Epithelial cell of esophagus (primary cell): ENCODE measurements around the gene AP2A1.

Experiments
- DNase-seq: peaks from one replicate; pipeline ENCODE4 v3.0.0; 2010; ENCODE audit warnings: low read depth
- H3K4me3 ChIP-seq: 2 replicates; pipeline ENCODE4 v1.5.1; 2011; ENCODE audit warnings: mild to moderate bottlenecking, low read length, control low read depth
- TF ChIP-seq, protein P1 (sequence below): IDR thresholded peaks from 2 replicates; pipeline ENCODE4 v1.5.1; 2011; ENCODE audit warnings: low read depth, mild to moderate bottlenecking, low read length, control low read depth, inconsistent platforms; ENCODE audit not compliant: insufficient read depth; ENCODE audit errors: missing control alignments

Gene AP2A1

DNA sequence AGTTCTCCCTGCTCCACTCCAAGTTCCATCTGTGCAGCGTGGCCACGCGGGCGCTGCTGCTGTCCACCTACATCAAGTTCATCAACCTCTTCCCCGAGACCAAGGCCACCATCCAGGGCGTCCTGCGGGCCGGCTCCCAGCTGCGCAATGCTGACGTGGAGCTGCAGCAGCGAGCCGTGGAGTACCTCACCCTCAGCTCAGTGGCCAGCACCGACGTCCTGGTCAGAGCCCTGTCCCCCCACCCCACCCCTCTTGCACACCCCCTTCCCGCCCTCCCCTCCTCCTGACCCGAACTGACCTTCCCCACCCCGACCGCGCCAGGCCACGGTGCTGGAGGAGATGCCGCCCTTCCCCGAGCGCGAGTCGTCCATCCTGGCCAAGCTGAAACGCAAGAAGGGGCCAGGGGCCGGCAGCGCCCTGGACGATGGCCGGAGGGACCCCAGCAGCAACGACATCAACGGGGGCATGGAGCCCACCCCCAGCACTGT, 34.6 kb downstream of the AP2A1 start:
- H3K4me3 ChIP-seq: no peak overlapping the region
- TF ChIP-seq, protein P1, sequence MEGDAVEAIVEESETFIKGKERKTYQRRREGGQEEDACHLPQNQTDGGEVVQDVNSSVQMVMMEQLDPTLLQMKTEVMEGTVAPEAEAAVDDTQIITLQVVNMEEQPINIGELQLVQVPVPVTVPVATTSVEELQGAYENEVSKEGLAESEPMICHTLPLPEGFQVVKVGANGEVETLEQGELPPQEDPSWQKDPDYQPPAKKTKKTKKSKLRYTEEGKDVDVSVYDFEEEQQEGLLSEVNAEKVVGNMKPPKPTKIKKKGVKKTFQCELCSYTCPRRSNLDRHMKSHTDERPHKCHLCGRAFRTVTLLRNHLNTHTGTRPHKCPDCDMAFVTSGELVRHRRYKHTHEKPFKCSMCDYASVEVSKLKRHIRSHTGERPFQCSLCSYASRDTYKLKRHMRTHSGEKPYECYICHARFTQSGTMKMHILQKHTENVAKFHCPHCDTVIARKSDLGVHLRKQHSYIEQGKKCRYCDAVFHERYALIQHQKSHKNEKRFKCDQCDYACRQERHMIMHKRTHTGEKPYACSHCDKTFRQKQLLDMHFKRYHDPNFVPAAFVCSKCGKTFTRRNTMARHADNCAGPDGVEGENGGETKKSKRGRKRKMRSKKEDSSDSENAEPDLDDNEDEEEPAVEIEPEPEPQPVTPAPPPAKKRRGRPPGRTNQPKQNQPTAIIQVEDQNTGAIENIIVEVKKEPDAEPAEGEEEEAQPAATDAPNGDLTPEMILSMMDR: no peak
- DNase-seq: no peak

DNA sequence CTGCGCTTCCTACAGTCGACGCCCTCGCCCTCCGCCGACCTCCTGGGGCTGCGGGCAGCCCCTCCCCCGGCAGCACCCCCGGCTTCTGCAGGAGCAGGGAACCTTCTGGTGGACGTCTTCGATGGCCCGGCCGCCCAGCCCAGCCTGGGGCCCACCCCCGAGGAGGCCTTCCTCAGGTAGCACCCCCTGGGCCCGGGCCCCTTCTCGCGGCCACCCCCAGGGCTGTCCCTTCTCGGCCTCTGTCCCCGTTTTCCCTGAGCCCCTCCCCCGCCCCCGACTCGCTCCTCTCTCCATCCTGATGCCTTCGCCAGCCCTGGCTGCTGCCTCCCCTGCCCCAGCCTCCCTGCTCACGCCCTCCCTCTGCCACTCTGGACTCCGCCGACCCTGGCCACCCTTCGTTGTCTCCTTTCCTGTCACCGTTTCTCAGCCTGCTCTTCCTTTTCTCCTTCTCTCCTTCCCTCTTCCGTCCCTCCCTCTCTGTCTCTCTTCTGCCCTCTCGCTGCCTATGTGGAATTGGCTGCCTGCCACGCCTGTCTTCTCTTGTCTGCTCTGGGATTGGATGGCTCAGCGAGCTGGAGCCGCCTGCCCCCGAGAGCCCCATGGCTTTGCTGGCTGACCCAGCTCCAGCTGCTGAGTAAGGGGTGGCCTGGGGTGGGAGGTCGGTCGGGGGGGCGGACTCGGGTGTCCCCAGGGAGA, 35.3 kb downstream of the AP2A1 start:
- TF ChIP-seq, protein P1: peak; percentile 37
- DNase-seq: peak; percentile 66
- peak overlapping the region; percentile 10 for H3K4me3 ChIP-seq

DNA sequence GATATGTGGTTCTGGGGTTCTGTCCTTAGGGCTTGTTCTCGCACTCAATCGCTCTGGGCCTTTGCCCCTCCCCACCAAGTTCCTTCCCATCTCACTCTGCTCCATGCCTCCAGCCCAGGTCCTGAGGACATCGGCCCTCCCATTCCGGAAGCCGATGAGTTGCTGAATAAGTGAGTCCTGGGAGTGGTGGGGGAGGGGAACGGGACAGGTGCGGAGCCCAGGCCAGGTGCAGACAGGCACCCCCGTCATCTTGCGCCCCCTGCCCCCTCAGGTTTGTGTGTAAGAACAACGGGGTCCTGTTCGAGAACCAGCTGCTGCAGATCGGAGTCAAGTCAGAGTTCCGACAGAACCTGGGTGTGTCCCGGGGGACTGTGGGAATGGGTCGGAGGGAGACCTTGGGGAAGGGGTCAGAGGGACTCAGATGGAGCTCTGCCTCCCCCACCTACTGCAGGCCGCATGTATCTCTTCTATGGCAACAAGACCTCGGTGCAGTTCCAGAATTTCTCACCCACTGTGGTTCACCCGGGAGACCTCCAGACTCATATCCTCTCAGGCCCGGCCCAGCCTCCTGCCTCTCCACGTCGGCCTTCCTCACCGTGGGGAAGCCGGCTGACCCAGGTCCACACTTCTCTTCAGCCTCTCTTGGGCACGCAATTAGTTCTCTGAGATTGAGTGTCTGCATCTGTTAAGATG, 36.2 kb downstream of the AP2A1 start:
- TF ChIP-seq, protein P1: no peak
- DNase-seq: no peak
- H3K4me3 ChIP-seq: no peak overlapping the region

DNA sequence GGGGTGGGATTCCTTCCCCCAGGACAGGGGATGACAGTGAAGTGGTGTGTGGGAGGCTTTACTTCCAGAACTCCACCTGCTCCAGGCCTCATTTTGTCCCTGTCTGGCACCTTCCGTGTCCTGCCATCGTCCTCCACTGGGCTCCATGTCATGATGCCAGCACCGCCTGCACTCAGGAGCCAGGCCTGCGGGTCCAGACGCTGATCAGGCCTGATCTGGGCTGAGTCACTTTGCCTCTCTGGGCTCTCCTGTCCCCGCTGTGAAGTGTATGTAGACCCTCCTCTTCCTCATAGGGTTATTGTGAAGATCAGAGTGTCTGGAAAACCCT, 36.7 kb downstream of the AP2A1 start:
- H3K4me3 ChIP-seq: no peak overlapping the region
- TF ChIP-seq, protein P1: no peak
- no peak for DNase-seq

DNA sequence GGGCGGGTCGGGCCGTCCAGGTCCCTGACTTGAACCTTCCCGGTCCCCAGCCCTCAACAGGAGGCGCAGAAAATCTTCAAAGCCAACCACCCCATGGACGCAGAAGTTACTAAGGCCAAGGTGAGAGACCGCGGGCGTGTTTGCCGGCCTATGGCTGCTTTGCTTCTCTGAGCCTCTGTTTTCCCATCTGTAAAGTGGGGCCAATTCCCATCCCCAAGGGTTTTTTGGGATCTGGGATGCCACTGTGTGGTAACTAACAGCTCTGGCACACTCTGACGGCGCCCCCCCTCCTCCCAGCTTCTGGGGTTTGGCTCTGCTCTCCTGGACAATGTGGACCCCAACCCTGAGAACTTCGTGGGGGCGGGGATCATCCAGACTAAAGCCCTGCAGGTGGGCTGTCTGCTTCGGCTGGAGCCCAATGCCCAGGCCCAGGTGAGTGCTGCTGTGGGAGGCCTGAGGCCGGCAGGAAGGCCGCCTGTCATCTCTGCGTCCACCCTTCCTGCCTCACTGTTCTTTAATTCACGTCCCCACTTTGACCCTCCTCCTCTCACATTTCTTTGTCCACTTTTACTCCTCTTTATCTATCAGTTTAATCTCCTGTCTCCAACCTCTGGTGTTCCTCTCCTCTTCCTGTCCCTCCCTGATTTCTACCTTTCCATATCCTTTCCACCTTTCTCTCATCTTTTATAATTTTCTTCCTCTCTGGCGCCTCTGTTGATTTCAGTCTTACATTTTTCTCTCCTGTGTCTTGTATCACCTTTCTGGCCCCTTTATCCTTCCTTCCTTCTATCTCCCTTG, 39.2 kb downstream of the AP2A1 start:
- TF ChIP-seq, protein P1: no peak
- H3K4me3 ChIP-seq: no peak overlapping the region
- DNase-seq: no peak

DNA sequence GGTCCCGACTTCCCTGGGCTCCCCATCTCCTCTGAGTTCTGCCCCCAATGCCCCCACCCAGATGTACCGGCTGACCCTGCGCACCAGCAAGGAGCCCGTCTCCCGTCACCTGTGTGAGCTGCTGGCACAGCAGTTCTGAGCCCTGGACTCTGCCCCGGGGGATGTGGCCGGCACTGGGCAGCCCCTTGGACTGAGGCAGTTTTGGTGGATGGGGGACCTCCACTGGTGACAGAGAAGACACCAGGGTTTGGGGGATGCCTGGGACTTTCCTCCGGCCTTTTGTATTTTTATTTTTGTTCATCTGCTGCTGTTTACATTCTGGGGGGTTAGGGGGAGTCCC, 39.8 kb downstream of the AP2A1 start:
- TF ChIP-seq, protein P1: no peak
- DNase-seq: no peak
- H3K4me3 ChIP-seq: no peak overlapping the region
